ENCODE data around the gene PACRG.

Gene PACRG

DNA sequence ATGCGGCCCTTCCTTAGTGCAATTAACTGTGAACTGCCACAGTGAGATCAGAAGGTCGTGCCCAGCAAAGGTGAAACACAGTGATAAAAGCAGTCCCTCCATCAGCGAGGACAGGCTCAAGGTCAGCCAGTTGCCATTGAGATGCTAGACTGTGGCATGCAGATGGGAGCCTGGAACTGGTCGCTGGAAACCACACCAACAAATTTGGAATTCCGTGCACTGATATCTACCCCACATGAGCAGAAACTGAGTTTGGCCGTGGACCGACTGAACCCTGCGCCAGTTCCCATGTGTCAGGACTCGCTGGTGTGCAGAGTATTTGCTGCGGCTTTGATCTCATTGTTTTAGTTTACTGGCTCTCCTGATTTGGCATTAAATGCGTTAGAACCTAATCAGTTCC lies 561.1 kb downstream of the PACRG start:
- no peak for DNase-seq (ENCODE audit: low read depth)

DNA sequence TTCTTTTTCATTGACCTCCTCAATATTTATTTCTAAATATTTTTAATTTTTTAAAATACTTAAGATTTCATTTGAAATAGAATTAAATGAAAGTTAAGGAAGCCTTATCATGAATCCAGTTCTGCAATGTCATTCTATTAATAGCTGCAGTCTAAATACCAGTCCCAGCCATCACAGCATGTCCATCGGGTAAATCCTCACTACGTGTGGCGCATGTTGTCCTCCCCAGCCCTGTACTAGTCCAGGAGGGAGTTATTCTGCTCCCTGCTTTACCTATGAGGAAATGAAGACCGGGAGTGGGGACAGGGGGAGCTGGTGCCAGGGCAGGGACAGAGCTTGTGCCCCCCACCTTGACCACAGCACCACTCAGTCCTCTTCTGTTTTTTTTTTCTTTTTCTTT lies 561.7 kb downstream of the PACRG start:
- DNase-seq (ENCODE audit: low read depth) = no peak

DNA sequence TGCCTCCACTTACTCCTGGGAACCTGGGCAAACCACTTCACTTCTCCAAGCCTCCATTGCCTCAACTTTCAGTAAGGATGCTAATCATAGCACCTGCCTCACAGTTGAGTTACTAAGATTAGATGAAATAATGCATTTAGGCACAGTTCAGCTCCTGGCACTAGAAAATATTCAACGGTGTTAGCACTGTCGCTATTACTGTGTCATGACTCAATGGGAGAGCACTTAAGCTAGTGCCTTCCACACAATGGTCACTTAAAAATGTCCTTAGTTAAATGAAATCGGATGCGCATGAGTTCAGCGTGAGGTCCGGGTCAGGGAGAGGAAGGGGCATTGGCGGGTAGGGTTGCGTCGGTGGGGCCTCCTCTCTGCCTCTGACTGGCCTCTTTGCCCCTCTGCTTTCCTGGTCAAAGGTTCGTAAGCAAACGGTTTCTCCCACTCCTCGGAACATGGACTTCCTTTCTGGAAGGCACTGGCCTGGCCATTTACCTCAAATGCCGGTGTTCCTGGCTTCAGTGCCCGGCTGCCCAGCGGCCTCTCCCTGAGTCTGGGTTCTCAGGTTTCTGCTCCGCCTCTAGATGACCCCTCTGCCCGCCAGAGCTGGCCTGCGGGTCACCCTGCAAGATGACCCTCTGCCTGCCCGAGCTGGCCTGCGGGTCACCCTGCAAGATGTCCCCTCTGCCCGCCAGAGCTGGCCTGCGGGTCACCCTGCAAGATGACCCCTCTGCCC lies 562.9 kb downstream of the PACRG start:
- no peak for DNase-seq (ENCODE audit: low read depth)

DNA sequence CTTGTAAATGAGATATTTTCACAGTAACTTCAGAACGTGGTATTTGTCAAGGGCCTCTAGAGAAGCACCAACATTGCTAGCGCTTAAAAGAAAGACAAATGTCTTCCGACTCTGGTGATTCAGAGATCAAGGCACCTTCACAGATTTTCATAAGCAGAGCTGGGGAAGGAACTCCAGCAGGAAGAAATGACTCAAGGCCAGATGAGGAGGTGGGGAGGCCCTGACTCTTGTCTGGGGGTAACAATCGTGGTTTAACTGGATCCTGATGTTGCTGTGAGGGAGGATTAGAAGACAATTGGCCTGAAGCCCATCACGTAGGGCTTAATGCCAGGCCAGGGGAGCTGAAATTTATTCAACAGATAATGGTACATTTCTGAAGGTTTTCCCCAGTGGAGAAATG lies 563.8 kb downstream of the PACRG start:
- no peak for DNase-seq (ENCODE audit: low read depth)

DNA sequence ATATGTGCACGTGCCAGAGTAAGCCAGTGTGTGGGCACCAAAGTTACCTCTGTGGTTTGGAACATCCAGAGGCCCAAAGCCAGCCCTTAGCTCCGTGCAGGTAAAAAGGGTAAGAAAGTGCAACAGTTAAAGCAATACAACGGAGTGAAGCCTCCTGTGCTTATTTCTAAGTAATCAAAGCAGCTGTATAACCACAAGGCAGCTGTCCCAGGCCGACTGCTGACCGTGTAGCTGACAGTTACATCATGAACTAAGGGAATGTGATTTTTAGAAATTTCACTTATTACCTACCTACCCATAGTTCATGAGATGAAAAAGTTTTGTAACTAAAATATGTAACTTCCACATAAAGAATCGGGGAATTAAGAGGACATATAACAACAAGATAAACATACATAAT lies 565.5 kb downstream of the PACRG start:
- no peak for DNase-seq (ENCODE audit: low read depth)

DNA sequence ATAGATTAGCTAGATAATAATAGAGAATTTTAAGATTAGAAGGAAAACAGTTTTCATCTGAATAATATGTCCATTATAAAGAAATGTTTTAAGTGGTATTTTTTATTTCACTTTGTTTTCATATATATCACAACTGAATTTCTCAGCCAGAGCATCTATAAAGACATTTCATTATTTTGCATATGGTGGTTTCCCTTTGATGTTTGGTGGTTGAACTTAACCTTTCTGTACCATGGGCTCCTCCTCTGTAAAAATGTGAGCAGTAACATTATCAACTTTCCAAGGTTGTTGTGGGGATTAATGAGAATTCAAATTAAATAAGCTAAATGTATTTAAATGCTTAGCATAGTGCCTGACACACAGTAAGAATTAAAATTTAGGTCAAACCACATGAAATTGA lies 567.0 kb downstream of the PACRG start:
- no peak for DNase-seq (ENCODE audit: low read depth)

DNA sequence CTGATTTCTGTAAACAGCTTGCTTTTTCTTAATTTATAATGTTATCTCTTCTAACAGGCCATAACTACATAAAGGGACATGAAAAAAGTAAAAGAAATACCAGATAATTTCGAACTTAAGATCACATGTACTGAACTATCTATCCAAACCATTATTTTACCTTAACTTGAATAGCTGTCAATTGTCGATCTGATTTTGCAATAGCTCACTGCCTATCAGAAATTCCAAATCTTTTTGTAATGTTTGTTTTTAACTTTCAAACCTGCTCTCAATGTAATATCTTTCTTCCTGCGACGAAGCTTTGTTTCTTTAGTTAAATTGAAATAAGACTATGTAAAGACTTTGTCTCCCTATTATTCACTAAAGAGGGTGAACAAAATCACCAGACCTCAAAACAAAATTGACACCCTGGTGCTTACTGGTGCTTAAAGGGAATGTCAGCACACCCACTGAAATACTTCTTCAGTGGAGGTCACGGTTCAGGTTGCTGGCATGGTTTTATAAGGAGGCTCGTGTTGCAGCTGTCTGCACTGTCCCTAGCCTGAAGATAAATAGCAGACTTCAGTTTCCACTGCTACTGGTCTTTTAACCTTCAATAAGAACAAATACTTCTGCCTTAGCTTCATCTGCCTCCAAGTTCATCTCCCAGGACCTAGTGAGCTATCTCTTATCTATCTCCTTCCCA lies 569.2 kb downstream of the PACRG start:
- no peak for DNase-seq (ENCODE audit: low read depth)

DNA sequence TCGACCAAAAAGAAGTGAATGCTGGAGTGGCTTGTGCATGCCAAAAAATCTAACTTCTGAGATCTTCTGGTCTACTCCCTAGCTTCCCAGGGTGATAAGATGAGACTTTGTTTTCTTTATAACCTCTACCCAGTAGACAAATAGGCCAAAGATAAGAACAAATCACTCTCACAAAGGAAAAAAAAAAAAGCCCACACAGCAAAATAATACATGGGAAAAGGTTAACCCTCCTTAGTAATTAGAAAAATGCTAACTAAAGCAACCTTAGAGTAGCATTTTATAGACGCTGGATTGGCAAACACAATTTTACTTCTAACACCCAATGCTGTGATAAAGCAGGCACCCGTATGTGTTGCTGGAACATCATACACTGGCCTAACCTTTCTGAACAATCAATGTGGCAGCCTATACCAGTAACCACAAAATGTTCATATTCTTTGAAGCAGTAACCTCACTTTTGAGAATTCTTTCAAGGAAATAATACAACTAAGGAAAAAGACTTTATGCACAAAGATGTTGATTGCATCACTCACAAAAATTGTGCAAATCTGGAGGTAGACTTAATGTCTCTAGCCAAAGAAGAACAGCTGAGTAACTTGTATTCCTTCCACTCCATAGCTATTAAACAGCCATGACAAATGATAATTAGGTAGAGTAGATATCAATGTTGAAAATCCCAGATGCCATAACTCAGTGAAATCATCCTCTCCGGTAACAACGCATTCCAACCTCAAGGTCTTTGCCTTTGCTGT lies 570.5 kb downstream of the PACRG start:
- DNase-seq (ENCODE audit: low read depth) = no peak

DNA sequence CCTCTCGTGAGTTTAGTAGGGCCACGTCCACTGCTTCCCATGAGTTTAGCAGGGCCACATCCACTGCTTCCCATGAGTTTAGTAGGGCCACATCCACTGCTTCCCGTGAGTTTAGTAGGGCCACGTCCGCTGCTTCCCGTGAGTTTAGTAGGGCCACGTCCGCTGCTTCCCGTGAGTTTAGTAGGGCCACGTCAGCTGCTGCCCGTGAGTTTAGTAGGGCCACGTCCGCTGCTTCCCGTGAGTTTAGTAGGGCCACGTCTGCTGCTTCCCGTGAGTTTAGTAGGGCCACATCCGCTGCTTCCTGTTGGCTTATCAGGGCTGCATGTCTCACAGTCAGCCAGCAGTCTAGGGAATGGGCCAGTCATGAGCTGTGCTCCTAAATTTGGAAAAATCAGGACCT lies 573.1 kb downstream of the PACRG start:
- no peak for DNase-seq (ENCODE audit: low read depth)

DNA sequence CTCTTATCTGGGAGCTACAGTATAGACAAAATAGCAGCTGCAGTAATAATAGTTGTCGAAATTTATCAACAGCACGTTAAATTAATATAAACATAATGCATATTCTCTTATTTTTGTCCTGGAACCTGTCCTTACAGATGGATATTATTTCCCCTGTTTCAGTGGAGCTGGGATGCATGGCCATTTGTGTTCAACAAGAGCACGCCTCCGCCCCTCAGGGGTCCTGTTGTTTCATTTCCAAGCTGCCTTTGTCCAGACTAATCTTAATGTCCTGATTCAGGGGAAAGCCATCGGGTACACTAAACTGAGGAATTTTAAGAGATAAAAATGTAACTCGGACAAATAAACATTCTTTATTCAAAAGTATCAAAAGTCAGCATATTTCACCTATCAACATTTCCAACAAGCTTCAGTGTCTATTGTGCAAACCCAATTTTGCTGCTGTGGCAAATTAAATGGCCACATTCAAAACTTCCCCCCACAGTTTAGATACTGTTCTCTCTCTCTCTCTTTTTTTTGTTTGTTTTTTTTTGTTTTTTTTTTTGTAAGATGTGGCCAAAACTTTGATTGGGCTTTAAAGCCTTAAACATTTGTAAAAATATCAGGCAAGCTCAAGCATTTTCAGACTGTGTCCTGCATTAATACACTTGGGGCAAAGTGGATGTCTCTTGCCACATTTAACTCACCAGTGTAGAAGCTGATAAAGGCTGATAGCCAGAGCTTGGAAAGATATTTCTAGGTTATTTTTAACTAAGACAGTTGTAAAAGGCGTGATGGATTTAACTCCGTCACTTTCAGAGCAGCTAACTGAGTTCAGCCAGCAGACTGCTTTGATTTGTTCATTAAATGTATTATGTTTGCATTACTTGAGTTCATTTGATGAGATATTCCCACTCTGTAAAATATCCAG lies 574.2 kb downstream of the PACRG start:
- DNase-seq (ENCODE audit: low read depth) = no peak

DNA sequence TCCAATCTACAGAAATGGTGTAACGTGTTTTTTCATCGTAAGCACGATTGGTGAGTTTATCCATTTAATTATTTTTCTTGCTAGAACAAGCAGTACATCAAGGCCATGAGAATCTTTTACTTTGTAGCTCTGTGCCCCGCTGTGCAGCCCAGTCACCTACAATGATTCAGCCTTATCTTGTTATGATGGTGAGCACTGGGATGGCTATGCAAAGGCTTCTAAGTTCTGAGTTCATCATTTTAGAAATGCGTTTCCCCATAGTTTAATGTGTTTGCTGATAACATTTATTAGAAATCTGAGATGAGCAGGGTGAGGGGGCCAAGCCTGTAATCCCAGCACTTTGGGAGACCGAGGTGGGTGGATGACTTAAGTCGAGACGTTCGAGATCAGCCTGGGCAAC lies 575.0 kb downstream of the PACRG start:
- no peak for DNase-seq (ENCODE audit: low read depth)

DNA sequence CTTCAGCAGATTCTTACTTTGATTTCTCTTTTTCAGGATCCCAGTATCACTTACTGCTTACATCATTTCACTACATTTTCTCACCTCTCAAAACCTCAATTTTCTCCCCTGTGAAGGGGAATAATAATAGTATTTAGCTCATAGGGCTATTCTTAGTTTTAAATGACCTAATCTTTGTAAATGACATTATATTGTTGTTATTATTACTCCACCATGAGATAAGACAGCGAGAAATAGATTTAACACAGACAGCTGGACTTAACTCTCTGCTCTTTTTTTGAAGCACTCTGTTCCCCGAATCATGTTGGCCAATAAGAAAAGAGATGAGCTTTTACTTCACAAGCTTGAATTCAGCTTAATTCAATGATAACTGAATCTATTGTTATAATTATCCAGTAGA lies 578.2 kb downstream of the PACRG start:
- DNase-seq (ENCODE audit: low read depth) = no peak

DNA sequence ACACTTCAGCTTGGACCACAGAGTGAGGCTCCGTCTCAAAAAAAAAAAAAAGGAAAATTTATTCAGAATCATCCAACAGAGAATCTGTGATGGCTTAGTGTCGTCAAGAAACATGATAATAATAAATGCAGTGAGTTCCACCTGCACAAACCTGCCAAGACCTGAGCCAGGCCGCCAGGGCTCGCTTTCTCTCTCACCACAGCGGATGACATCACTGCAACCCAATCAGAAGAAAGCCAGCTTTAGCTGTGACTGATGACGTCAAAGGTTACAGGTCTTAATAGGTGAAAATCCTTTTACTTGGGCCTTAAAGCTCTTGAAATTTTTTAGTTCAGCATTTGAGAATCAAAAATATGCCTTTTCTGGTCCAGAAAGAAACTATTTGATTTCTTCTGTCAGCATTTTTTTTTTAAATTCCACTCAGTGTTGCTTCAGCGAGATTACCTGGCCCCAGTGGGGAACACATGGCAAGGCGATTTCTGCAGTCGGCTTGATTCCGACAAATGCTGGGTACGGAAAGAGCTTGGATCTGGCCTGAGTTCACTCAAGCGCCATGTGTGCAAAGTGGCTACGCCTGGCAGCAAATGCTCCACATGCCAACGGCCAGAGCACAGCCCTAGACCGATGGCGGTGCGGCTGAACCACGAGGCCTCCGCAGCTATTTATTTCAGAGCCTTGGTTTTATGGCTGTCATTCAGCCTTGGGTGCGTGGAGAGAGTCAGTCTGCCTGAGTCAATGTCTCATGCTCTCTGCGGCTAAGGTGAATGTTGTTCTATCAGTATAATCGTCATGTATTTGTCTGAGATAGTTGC lies 581.1 kb downstream of the PACRG start:
- no peak for DNase-seq (ENCODE audit: low read depth)

DNA sequence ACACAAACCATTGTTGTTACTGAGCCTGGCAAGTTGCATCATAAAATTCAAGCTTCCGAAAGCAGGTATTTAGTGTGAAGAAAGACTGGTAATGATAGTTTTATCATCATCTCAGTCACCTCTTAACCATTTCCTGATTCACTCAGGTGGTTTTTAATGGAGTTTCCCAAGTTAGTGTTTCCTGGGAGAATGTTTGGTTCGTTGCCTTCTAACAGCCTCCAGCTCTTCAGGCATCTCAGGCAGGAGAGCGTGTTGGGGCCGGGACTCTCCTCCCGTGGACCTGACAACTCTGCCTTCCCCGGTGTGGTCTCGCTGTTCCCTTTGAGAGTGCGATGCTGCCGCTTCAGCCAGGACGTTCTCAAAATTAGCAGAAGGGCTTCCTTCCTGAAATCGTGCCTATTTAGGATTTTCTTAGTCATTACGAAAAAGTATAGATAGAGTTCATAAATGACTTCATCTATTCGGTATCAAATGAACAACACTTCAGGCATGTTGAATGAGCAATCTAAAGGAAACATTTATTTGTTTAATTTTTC lies 581.8 kb downstream of the PACRG start:
- no peak for DNase-seq (ENCODE audit: low read depth)

DNA sequence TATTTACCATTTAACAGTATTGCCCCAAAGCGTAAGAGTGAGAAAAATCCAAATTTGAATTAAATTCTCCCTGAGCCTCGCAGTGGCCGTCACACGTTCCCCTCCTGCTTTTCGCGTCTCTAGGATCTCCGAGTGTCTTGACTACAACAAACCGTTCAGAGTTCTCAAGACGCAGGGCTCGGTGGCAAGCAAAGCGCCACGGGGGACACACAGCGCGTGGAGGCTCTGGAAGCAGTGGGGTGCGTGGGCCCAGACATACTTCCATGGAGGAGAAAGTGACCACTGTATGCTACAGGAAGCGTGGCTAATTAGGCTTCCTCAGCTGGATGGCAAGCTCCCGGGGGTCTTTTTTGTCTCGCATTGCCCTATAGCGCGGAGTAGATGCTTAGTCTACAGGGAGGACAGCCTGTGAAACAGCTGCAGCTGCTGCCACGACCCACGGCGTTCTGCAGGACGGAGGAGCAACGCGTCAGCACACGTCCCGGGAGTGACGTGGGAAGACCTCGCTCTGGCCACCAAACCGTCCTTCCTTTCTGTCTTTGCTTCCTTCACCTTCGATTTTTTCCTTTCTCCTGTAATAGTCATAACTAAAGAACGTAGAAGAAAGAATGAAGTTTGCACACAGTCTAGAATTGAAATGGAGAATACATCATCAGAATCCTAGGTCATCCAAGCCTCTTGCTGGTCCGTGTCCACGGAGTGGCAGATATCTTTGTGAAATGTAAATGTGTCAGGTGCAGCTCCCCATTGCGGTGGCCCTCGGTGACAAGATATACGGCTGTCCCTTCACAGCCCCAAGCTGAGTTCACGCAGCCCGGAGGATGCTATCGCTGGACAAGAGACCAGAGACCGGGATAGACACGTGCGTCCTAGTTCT lies 582.6 kb downstream of the PACRG start:
- no peak for DNase-seq (ENCODE audit: low read depth)

DNA sequence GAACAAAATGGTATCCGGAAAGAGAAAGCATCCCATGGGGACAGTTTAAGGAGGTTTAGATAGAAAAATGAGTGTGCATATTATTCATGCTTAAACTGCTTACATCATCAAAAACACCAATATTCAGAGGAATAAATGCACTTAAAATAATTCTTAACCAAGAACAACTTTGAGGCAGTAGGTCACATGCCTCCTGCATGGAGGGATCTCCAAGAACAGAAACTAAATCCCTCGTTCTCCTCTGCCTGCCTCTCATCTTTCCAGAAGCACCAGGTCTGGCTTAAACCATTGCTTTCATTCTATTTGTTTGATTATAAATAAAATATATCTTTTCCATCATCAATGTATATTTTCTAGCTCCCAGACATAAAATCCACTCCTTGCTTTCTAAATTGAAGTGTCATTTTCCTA lies 583.2 kb downstream of the PACRG start:
- DNase-seq (ENCODE audit: low read depth) = no peak

DNA sequence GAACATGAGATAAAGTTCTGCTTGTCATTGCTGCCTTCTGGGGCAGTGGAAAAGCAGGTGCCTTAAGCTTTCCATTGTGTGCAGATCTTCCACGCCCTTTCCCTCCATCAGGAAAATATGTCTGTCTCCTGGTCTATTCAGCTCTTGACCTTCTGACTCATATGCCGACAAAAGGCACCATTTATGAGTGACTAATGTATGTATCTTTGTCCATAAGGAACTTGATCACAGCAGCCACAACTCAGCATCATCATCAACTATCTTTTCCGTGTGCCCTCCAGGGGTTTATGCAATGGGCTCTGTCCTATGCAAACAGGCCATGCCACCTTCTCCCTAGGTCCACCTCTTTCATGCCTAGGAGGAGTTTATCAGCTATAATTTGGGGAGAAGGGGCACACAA lies 584.1 kb downstream of the PACRG start:
- DNase-seq (ENCODE audit: low read depth) = no peak

DNA sequence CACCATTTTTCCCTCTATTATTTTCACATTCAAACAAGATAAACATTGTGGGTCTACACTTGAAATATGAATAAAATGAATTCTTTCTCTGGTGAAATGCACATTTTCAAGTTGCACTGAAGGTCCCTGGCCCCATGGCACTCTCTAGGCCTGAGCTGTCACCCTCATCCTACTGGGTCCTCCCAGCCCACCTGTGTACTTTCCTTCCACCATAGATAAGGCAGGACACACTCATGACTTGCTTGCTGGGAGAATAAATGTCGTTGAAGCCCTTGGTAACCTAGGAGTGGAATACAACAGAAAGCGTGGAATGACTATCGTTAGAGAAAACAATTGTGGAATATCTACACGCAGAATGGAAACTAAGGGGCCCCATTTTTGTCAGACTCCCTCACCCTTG lies 585.8 kb downstream of the PACRG start:
- no peak for DNase-seq (ENCODE audit: low read depth)

DNA sequence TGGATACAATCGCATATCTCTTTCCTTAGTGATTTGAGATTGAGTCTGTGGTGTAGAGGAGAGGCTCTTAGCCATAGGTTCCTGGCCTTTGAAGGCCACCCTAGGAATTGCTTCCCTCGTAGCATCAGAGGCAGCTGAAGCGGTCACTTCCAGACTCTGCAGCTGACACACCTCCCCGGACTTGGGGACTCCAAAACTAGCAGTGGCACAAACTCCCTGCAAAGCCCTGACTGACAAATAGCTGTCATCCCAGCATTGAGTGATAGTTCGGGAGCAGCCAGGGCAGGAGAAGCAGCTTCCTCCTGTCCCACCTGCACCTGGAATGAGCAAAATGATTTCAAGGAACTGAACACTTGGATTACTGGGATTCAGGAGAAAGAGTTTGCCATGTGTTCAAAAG lies 586.2 kb downstream of the PACRG start:
- no peak for DNase-seq (ENCODE audit: low read depth)
